Measurements from ENCODE around the gene NDUFS4. TPM values are rescaled to one million over a fixed set of nuclear protein-coding genes. Genes with fewer than 3 reads are reported as not detected.
"Not testable (repeated sequence)": the region's sequence is repeated elsewhere in the genome, so short reads cannot be mapped to it uniquely, and the experiment has no call there.

The NDUFS4 gene
- total and polyA plus RNA-seq, 7 donors = 103 to 250 (median 179) TPM

GRCh38 chr5:53603009-53603687 lies 42.7 kb downstream of the NDUFS4 start:
- WGBS, 3 donors = 26 to 39% (median 38%) methylated on average over 6 of the region's 6 CpGs
- no peak overlapping the region for H3K4me3 ChIP-seq
- intact Hi-C loops (cut with DNase I) = no loop called here
- H3K27ac ChIP-seq = peak overlapping the region; percentile 5
- TF ChIP-seq, protein P1, sequence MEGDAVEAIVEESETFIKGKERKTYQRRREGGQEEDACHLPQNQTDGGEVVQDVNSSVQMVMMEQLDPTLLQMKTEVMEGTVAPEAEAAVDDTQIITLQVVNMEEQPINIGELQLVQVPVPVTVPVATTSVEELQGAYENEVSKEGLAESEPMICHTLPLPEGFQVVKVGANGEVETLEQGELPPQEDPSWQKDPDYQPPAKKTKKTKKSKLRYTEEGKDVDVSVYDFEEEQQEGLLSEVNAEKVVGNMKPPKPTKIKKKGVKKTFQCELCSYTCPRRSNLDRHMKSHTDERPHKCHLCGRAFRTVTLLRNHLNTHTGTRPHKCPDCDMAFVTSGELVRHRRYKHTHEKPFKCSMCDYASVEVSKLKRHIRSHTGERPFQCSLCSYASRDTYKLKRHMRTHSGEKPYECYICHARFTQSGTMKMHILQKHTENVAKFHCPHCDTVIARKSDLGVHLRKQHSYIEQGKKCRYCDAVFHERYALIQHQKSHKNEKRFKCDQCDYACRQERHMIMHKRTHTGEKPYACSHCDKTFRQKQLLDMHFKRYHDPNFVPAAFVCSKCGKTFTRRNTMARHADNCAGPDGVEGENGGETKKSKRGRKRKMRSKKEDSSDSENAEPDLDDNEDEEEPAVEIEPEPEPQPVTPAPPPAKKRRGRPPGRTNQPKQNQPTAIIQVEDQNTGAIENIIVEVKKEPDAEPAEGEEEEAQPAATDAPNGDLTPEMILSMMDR (IDR thresholded peaks at IDR 0.05) = no peak
- ATAC-seq (peak; percentile 83 to 91 (median 88)), DNase-seq (no peak)
- H3K4me1 ChIP-seq = peaks cover 19% of the 10 kb centered on the region
- no peaks in the 10 kb centered on the region for H3K9me3 ChIP-seq
- H3K27me3 ChIP-seq (ENCODE audit: insufficient read depth in 3 of 3, low read length in 2 of 3) = no peaks in the 10 kb centered on the region
- H3K36me3 ChIP-seq (ENCODE audit: insufficient read depth in 1 of 2, low read depth in 1 of 2) = peaks cover 0 to 35% of the 10 kb centered on the region in 2 donors

- intact Hi-C loops (cut with DNase I) = no loop called here
- Histone ChIP-seq H3K4me1 (peaks cover 21% of the 10 kb centered on the region), H3K27me3 (ENCODE audit: insufficient read depth in 3 of 3, low read length in 2 of 3) (no peaks in the 10 kb centered on the region), H3K36me3 (ENCODE audit: insufficient read depth in 1 of 2, low read depth in 1 of 2) (peaks cover 0 to 35% of the 10 kb centered on the region in 2 donors), H3K4me3 (no peak overlapping the region), H3K27ac (no peak overlapping the region), H3K9me3 (no peaks in the 10 kb centered on the region)
- DNase-seq (no peak), ATAC-seq (no peak)
- TF ChIP-seq, protein P1 (IDR thresholded peaks at IDR 0.05) = no peak
- WGBS, 3 donors = 87 to 90% (median 88%) methylated on average over 2 of the region's 2 CpGs
These were observed 43.9 kb downstream of the NDUFS4 start for GRCh38 chr5:53604309-53604708.

DNA sequence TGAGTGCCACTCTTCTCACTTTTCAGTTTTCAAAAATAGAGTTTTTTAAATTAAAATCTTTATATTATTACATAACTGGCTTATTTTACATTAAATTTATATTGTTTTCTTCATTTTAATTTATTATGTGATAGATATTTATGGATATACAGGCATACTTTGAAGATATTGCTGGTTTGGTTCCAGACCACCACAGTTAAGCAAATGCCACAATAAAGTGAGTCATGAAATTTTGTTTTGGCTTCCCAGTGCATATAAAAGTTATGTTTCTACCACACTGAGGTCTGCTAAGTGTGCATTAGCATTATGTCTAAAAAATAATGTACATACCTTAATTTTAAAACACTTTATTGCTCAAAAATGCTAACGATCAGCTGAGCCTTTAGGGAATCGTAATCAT lies 47.4 kb downstream of the NDUFS4 start:
- Histone ChIP-seq H3K4me3 (no peak overlapping the region), H3K9me3 (no peaks in the 10 kb centered on the region), H3K36me3 (ENCODE audit: insufficient read depth in 1 of 2, low read depth in 1 of 2) (peaks cover 0 to 35% of the 10 kb centered on the region in 2 donors), H3K27ac (no peak overlapping the region), H3K27me3 (ENCODE audit: insufficient read depth in 3 of 3, low read length in 2 of 3) (no peaks in the 10 kb centered on the region), H3K4me1 (peaks cover 25% of the 10 kb centered on the region)
- WGBS, 3 donors = 89 to 96% (median 95%) methylated on average over 2 of the region's 2 CpGs
- TF ChIP-seq, protein P1 (IDR thresholded peaks at IDR 0.05) = no peak
- DNase-seq (no peak), ATAC-seq (peak in 1 of 4 donors; percentile 15)
- intact Hi-C loops (cut with DNase I) = no loop called here

DNA sequence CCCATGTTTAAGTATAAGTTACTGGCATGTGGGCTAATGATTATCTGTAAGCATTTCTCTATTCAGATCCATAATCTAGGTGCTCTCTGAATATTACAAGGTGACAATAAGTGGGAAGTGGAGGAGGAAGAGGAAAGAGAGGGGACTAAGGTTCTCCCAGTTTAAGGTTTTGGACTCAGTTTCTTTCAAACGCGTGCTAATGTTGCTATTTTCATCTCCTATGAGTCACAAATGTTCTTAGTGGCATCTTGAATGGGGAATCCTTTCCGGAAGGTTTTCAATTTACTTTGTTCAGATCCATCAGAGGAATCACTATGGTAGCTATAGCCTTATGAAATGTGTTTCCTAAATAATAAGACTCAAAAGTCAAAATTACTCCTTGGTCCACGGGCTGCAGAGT lies 48.5 kb downstream of the NDUFS4 start:
- H3K27ac ChIP-seq; intact Hi-C loops (cut with DNase I): not testable (repeated sequence)
- WGBS, 3 donors = 43 to 76% (median 59%) methylated on average over 4 of the region's 4 CpGs

GRCh38 chr5:53613061-53613460 lies 52.6 kb downstream of the NDUFS4 start:
- DNase-seq (no peak), ATAC-seq (no peak)
- intact Hi-C loops (cut with DNase I) = no loop called here
- H3K36me3 ChIP-seq (ENCODE audit: insufficient read depth in 1 of 2, low read depth in 1 of 2) = no peaks in the 10 kb centered on the region
- H3K4me3 ChIP-seq = no peak overlapping the region
- H3K4me1 ChIP-seq = peaks cover 36% of the 10 kb centered on the region
- TF ChIP-seq, protein P1 (IDR thresholded peaks at IDR 0.05) = no peak
- no peak overlapping the region for H3K27ac ChIP-seq
- H3K27me3 ChIP-seq (ENCODE audit: insufficient read depth in 3 of 3, low read length in 2 of 3) = no peaks in the 10 kb centered on the region
- no peaks in the 10 kb centered on the region for H3K9me3 ChIP-seq
- 68 to 83% (median 79%) methylated on average over 3 of the region's 3 CpGs for WGBS, 3 donors

More for the DNA sequence above, 48.5 kb downstream of the NDUFS4 start:
- H3K27me3 ChIP-seq (ENCODE audit: insufficient read depth in 3 of 3, low read length in 2 of 3); H3K4me3 ChIP-seq; DNase-seq; H3K9me3 ChIP-seq: not testable (repeated sequence)
- ATAC-seq = peak in 2 of 4 donors; percentile 53 to 66
- Histone ChIP-seq H3K36me3 (ENCODE audit: insufficient read depth in 1 of 2, low read depth in 1 of 2) (peaks cover 0 to 30% of the 10 kb centered on the region in 2 donors), H3K4me1 (peaks cover 29% of the 10 kb centered on the region)
